B cell (primary cell): Measurements from ENCODE around the gene TMEM119. TPM values are rescaled to one million over a fixed set of nuclear protein-coding genes. Genes with fewer than 3 reads are reported as not detected.

Source experiments
- ATAC-seq: fragments of 200-7000 bp; cut with Tn5 transposase; one replicate; pipeline ENCODE4 v1.10.0; 2021; ENCODE audit warnings: low read depth, mild to moderate bottlenecking, moderate number of reproducible peaks, moderate library complexity
- CTCF ChIA-PET: fragments of 350-600 bp; sonication (Branson Sonifier 250); formaldehyde crosslinking; loops from one replicate; lab custom pipeline; 2021; ENCODE audit warnings: antibody characterized with exemption, inconsistent platforms; lab: Charles Lee
- POLR2A ChIA-PET: fragments of 350-600 bp; sonication (Branson Sonifier 250); formaldehyde crosslinking; loops from one replicate; lab custom pipeline; 2021; ENCODE audit warnings: antibody characterized with exemption; lab: Charles Lee
- DNase-seq: peaks from one replicate; pipeline ENCODE4 v3.0.0; 2013
- H2AFZ ChIP-seq: 2 replicates; pipeline ENCODE4 v1.6.1; 2012; ENCODE audit warnings: mild to moderate bottlenecking, low read depth, low read length; ENCODE audit not compliant: insufficient read depth, poor library complexity, severe bottlenecking
- H3K27ac ChIP-seq, 2 donors: 1 replicate in 1 of 2; 2 replicates in 1 of 2; pipeline ENCODE4 v1.5.1; 2012 to 2013; ENCODE audit warnings: low read length in 2 of 2, mild to moderate bottlenecking in 2 of 2, moderate library complexity in 1 of 2
- H3K27me3 ChIP-seq, 4 experiments: fragments of 200-600 bp in 1 of 4; sonication (generic) in 1 of 4; replicated peaks in 1 of 4; 1 replicate in 2 of 4; 2 replicates in 2 of 4; pipeline versions ENCODE4 v1.6.1 to v1.7.0; 2013 to 2016; ENCODE audit warnings: low read length in 3 of 4, mild to moderate bottlenecking in 2 of 4, mixed read lengths in 1 of 4, moderate library complexity in 1 of 4; ENCODE audit not compliant: insufficient read depth in 4 of 4, control insufficient read depth in 3 of 4; ENCODE audit errors: control extremely low read depth in 1 of 4
- H3K36me3 ChIP-seq, 2 experiments: replicated peaks in 1 of 2; 1 replicate in 1 of 2; 2 replicates in 1 of 2; pipeline versions ENCODE4 v1.6.1 to v1.7.1; 2013; ENCODE audit warnings: low read length in 1 of 2; ENCODE audit not compliant: insufficient read depth in 2 of 2, control insufficient read depth in 1 of 2; ENCODE audit errors: control extremely low read depth in 1 of 2, extremely low read depth in 1 of 2
- H3K4me1 ChIP-seq, 2 donors: fragments of 200-600 bp in 1 of 2; sonication (generic) in 1 of 2; 1 replicate in 1 of 2; 2 replicates in 1 of 2; pipeline versions ENCODE4 v1.5.1 to v1.6.1; 2013 to 2017; ENCODE audit warnings: low read length in 2 of 2; ENCODE audit not compliant: control insufficient read depth in 2 of 2, insufficient read depth in 2 of 2
- H3K4me2 ChIP-seq: replicated peaks from 2 replicates; pipeline ENCODE3; 2012; ENCODE audit warnings: mild to moderate bottlenecking, low read depth, low read length; ENCODE audit not compliant: poor library complexity, severe bottlenecking
- H3K4me3 ChIP-seq, 5 experiments: fragments of 200-600 bp in 1 of 5; sonication (generic) in 1 of 5; 1 replicate in 3 of 5; 2 replicates in 2 of 5; pipeline versions ENCODE4 v1.5.1 to v1.7.0; 2011 to 2016; ENCODE audit warnings: low read length in 4 of 5, mild to moderate bottlenecking in 4 of 5, low read depth in 2 of 5, control low read depth in 1 of 5, moderate library complexity in 1 of 5; ENCODE audit not compliant: insufficient read depth in 1 of 5; ENCODE audit errors: control extremely low read depth in 1 of 5, extremely low read depth in 1 of 5
- H3K79me2 ChIP-seq: fragments of 200-600 bp; sonication (generic); one replicate; pipeline ENCODE4 v1.6.0; 2016; ENCODE audit warnings: low read length; ENCODE audit not compliant: control insufficient read depth, insufficient read depth
- H3K9ac ChIP-seq: fragments of 200-600 bp; sonication (generic); 2 replicates; pipeline ENCODE4 v1.6.1; 2017; ENCODE audit warnings: mild to moderate bottlenecking, low read length, moderate library complexity
- H3K9me3 ChIP-seq, 3 donors: one replicate each; pipeline versions ENCODE4 v1.6.1 to v1.7.1; 2013; ENCODE audit warnings: low read length in 2 of 3; ENCODE audit not compliant: control insufficient read depth in 2 of 3, insufficient read depth in 1 of 3; ENCODE audit errors: control extremely low read depth in 1 of 3
- H4K20me1 ChIP-seq: 2 replicates; pipeline ENCODE4 v1.6.0; 2012; ENCODE audit warnings: mild to moderate bottlenecking, low read length; ENCODE audit not compliant: insufficient read depth, control insufficient read depth, poor library complexity, severe bottlenecking
- H3K27ac Mint-ChIP-seq: one replicate; pipeline ENCODE4 v1.8.0; 2021; ENCODE audit warnings: mixed read lengths
- H3K27me3 Mint-ChIP-seq: one replicate; pipeline ENCODE4 v1.8.0; 2021; ENCODE audit warnings: mixed read lengths
- H3K4me1 Mint-ChIP-seq: one replicate; pipeline ENCODE4 v1.8.0; 2021; ENCODE audit warnings: mixed read lengths
- H3K4me3 Mint-ChIP-seq: one replicate; pipeline ENCODE4 v1.8.0; 2021; ENCODE audit warnings: mixed read lengths
- H3K9me3 Mint-ChIP-seq: one replicate; pipeline ENCODE4 v1.8.0; 2022; ENCODE audit warnings: mixed read lengths; ENCODE audit not compliant: insufficient read depth
- EZH2 ChIP-seq: IDR thresholded peaks from 2 replicates; pipeline ENCODE4 v1.6.1; 2012; ENCODE audit warnings: borderline replicate concordance, low read depth, mild to moderate bottlenecking, moderate library complexity, low read length; ENCODE audit not compliant: insufficient read depth, poor library complexity, severe bottlenecking
- WGBS: methylation state at CpG from one replicate; pipeline ENCODE4 v1.1.5; 2013; ENCODE audit warnings: missing lambda C conversion rate; ENCODE audit not compliant: insufficient coverage; 5-methylcytosine and 5-hydroxymethylcytosine counted together
- intact Hi-C: fragments of 100-400 bp; cut with micrococcal nuclease; formaldehyde crosslinking; loops from one replicate; pipeline ENCODE4 v1.10.0; 2022
- polyA plus RNA-seq: library from polyadenylated mRNA; depleted of rRNA; stranded (reverse); fragments of >200 nt; gene quantifications from 2 replicates; pipeline ENCODE4 v1.2.3, GENCODE V29; 2012
- total RNA-seq, 2 donors: library from RNA; stranded (reverse); fragments of 120-200 nt in 1 of 2; gene quantifications; 1 replicate in 1 of 2; 2 replicates in 1 of 2; pipeline versions ENCODE4 v1.2.3 to v1.2.4, GENCODE V29; 2013 to 2022
- TF ChIP-seq, protein P1 (sequence below): fragments of 200-600 bp; IDR thresholded peaks from one replicate; pipeline ENCODE4 v1.8.0; 2022; ENCODE audit warnings: antibody characterized with exemption, mild to moderate bottlenecking

The TMEM119 gene
- total and polyA plus RNA-seq, 2 donors (not counting 1 experiment from before 2014, with no cell fraction given) = 0.25 TPM; not detected in 1

DNA sequence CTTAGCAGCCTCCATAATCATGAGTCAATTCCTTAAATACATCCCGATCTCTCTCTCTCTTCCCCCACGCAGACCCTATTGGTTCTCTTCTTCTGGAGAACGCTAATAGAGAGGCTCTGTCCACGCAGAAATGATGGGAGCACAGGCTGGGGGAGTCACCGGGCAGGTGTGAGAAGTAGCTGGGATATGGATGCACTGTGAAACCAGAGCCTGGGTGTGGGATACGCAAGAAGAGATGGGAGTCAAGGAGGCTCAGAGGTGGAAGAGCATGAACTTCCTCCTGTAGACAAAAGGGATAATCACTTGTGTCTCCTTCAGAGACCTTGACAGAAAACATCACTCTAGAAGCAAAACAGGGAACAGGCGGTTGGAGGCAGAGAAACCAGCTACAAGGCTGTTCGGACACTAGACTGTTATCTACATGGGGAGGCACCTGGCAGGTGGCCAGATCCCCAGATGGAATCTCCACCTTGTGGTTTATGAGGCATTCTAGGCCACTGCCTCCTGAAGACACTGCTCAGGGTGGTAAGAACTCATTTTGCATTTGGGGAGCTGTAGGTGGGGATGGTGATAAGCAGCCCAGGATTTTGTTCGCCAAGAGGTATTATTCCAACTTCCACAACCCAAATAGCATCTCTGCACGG, 43.0 kb upstream of the TMEM119 start:
- no peak overlapping the region for H2AFZ ChIP-seq
- TF ChIP-seq, protein P1, sequence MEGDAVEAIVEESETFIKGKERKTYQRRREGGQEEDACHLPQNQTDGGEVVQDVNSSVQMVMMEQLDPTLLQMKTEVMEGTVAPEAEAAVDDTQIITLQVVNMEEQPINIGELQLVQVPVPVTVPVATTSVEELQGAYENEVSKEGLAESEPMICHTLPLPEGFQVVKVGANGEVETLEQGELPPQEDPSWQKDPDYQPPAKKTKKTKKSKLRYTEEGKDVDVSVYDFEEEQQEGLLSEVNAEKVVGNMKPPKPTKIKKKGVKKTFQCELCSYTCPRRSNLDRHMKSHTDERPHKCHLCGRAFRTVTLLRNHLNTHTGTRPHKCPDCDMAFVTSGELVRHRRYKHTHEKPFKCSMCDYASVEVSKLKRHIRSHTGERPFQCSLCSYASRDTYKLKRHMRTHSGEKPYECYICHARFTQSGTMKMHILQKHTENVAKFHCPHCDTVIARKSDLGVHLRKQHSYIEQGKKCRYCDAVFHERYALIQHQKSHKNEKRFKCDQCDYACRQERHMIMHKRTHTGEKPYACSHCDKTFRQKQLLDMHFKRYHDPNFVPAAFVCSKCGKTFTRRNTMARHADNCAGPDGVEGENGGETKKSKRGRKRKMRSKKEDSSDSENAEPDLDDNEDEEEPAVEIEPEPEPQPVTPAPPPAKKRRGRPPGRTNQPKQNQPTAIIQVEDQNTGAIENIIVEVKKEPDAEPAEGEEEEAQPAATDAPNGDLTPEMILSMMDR = no peak
- no peak for TF ChIP-seq EZH2
- peak overlapping the region; percentile 78 to 95 for H3K27ac ChIP-seq
- peaks cover 0 to 41% of the 10 kb centered on the region in 2 experiments for H3K36me3 ChIP-seq
- peaks cover 36% of the 10 kb centered on the region for H3K79me2 ChIP-seq
- no peak overlapping the region for H3K9ac ChIP-seq
- Mint-ChIP-seq H3K9me3 (no peaks in the 10 kb centered on the region), H3K27me3 (no peaks in the 10 kb centered on the region), H3K4me3 (peak overlapping the region; percentile 65), H3K4me1 (peaks cover 89% of the 10 kb centered on the region), H3K27ac (peak overlapping the region; percentile 89)
- H3K4me3 ChIP-seq = no peak overlapping the region
- POLR2A ChIA-PET = interaction anchor here (1.0 to 14.8 kb wide), 7 partner anchors 9 to 199 kb away, joined by 3 to 133 read pairs (median 4); partner anchors contain the start of gene SART3
- H3K27me3 ChIP-seq = no peaks in the 10 kb centered on the region
- H3K9me3 ChIP-seq = no peaks in the 10 kb centered on the region
- H3K4me2 ChIP-seq = peak overlapping the region; percentile 57
- intact Hi-C loops = no loop called here
- peaks cover 63 to 70% of the 10 kb centered on the region in 2 donors for H3K4me1 ChIP-seq
- H4K20me1 ChIP-seq = peaks cover 10% of the 10 kb centered on the region
- ATAC-seq (no peak), DNase-seq (peak; percentile 47)
- WGBS = 78% methylated on average over 5 of the region's 10 CpGs
- CTCF ChIA-PET = interaction anchor here (0.7 to 17.3 kb wide), 8 partner anchors 9 to 163 kb away, joined by 3 to 431 read pairs (median 10); no protein-coding TSS in a partner anchor
